ENCODE data around the gene FUT3. TPM values are rescaled to one million over a fixed set of nuclear protein-coding genes. Genes with fewer than 3 reads are reported as not detected.
A peak's percentile ranks its signal among the peaks of the same experiment; 100 is the strongest.
"Not testable (repeated sequence)": the region's sequence is repeated elsewhere in the genome, so short reads cannot be mapped to it uniquely, and the experiment has no call there.

The FUT3 gene
- total RNA-seq, 1 donor from 2014 or later: 32.0 TPM

GRCh38 chr19:5848621-5849020, 2.6 kb downstream of the FUT3 start:
- DNase-seq (ENCODE audit: low spot score): not testable (repeated sequence)

- not testable (repeated sequence) for DNase-seq (ENCODE audit: low spot score)
These were observed 3.4 kb downstream of the FUT3 start for GRCh38 chr19:5847846-5848245.

- DNase-seq (ENCODE audit: low spot score): no peak
These were observed 6.5 kb downstream of the FUT3 start for GRCh38 chr19:5844456-5845433.

- no peak for DNase-seq (ENCODE audit: low spot score)
These were observed 7.8 kb downstream of the FUT3 start for GRCh38 chr19:5843295-5843927.

- not testable (repeated sequence) for DNase-seq (ENCODE audit: low spot score)
These were observed 9.5 kb downstream of the FUT3 start for GRCh38 chr19:5841735-5842111.

GRCh38 chr19:5839065-5840017, 11.9 kb downstream of the FUT3 start, which contains the start of gene FUT6:
TSS of gene FUT6 (minus strand) at chr19:5839702. CDS start at chr19:5832567, 7,135 bp downstream.
- DNase-seq (ENCODE audit: low spot score): no peak

GRCh38 chr19:5838353-5839064, 12.7 kb downstream of the FUT3 start:
- no peak for DNase-seq (ENCODE audit: low spot score)

- no peak for DNase-seq (ENCODE audit: low spot score)
These were observed 13.4 kb downstream of the FUT3 start for GRCh38 chr19:5837761-5838352.

- DNase-seq (ENCODE audit: low spot score): no peak
These were observed 18.6 kb downstream of the FUT3 start for GRCh38 chr19:5832527-5833216.

GRCh38 chr19:5832061-5832460, 19.2 kb downstream of the FUT3 start:
- no peak for DNase-seq (ENCODE audit: low spot score)

- no peak for DNase-seq (ENCODE audit: low spot score)
These were observed 20.1 kb downstream of the FUT3 start for GRCh38 chr19:5831159-5831558.

- DNase-seq (ENCODE audit: low spot score): no peak
These were observed 21.5 kb downstream of the FUT3 start for GRCh38 chr19:5829567-5830310.

GRCh38 chr19:5828661-5829566, 22.3 kb downstream of the FUT3 start:
- peak; percentile 68 for DNase-seq (ENCODE audit: low spot score)

GRCh38 chr19:5827891-5828660, 23.2 kb downstream of the FUT3 start:
- peak; percentile 95 for DNase-seq (ENCODE audit: low spot score)

GRCh38 chr19:5827342-5827890, 23.8 kb downstream of the FUT3 start:
- DNase-seq (ENCODE audit: low spot score): no peak

GRCh38 chr19:5826531-5827341, 24.5 kb downstream of the FUT3 start:
- peak; percentile 86 for DNase-seq (ENCODE audit: low spot score)
